ENCODE results near the gene GPRIN3.

GPRIN3 gene

GRCh38 chr4:89283226-89284009 lies 24.2 kb downstream of the GPRIN3 start:
- Histone ChIP-seq H3K4me1 (ENCODE audit: insufficient read depth, low read length, poor library complexity, severe bottlenecking) (no peaks in the 10 kb centered on the region), H3K9me2 (replicated peaks; ENCODE audit: low read depth, low read length) (no peaks in the 10 kb centered on the region), H3K27me3 (ENCODE audit: insufficient read depth, low read length, poor library complexity, severe bottlenecking) (no peaks in the 10 kb centered on the region)

GRCh38 chr4:89279385-89279784 lies 28.2 kb downstream of the GPRIN3 start:
- Histone ChIP-seq H3K9me3 (ENCODE audit: insufficient read depth, low read depth, low read length) (no peaks in the 10 kb centered on the region), H3K9ac (ENCODE audit: low read depth, low read length, poor library complexity, severe bottlenecking) (no peak overlapping the region), H3K4me2 (ENCODE audit: low read depth, low read length, poor library complexity, severe bottlenecking) (no peak overlapping the region), H3K4me3 (ENCODE audit: low read length, poor library complexity, severe bottlenecking) (no peak overlapping the region), H3K4me1 (ENCODE audit: insufficient read depth, low read length, poor library complexity, severe bottlenecking) (no peaks in the 10 kb centered on the region), H3K27me3 (ENCODE audit: insufficient read depth, low read length, poor library complexity, severe bottlenecking) (no peaks in the 10 kb centered on the region), H3F3A (ENCODE audit: low read depth) (no peaks in the 10 kb centered on the region), H3K36me3 (ENCODE audit: insufficient read depth, low read length) (no peaks in the 10 kb centered on the region), H2AFZ (ENCODE audit: low read length) (no peak overlapping the region), H4K20me1 (ENCODE audit: insufficient read depth, low read length, poor library complexity, severe bottlenecking) (no peaks in the 10 kb centered on the region), H3K9me2 (replicated peaks; ENCODE audit: low read depth, low read length) (no peaks in the 10 kb centered on the region), H3K79me2 (ENCODE audit: insufficient read depth, low read length) (no peaks in the 10 kb centered on the region)
- TF ChIP-seq CTCF (conservative IDR thresholded peaks at IDR 0.05; ENCODE audit: low read length) (no peak), EZH2phosphoT487 (IDR thresholded peaks at IDR 0.05; ENCODE audit: borderline replicate concordance) (no peak)

More at GRCh38 chr4:89283226-89284009, 24.2 kb downstream of the GPRIN3 start:
- Histone ChIP-seq H3K4me2 (ENCODE audit: low read depth, low read length, poor library complexity, severe bottlenecking) (no peak overlapping the region), H3K79me2 (ENCODE audit: insufficient read depth, low read length) (no peaks in the 10 kb centered on the region), H3K9me3 (ENCODE audit: insufficient read depth, low read depth, low read length) (no peaks in the 10 kb centered on the region), H3K4me3 (ENCODE audit: low read length, poor library complexity, severe bottlenecking) (no peak overlapping the region), H3F3A (ENCODE audit: low read depth) (no peaks in the 10 kb centered on the region), H3K9ac (ENCODE audit: low read depth, low read length, poor library complexity, severe bottlenecking) (no peak overlapping the region), H4K20me1 (ENCODE audit: insufficient read depth, low read length, poor library complexity, severe bottlenecking) (no peaks in the 10 kb centered on the region), H3K36me3 (ENCODE audit: insufficient read depth, low read length) (no peaks in the 10 kb centered on the region), H2AFZ (ENCODE audit: low read length) (no peak overlapping the region)
- no peak for TF ChIP-seq CTCF (conservative IDR thresholded peaks at IDR 0.05; ENCODE audit: low read length)
- TF ChIP-seq EZH2phosphoT487 (IDR thresholded peaks at IDR 0.05; ENCODE audit: borderline replicate concordance): no peak

GRCh38 chr4:89277412-89277811 lies 30.2 kb downstream of the GPRIN3 start:
- no peaks in the 10 kb centered on the region for H3K9me3 ChIP-seq (ENCODE audit: insufficient read depth, low read depth, low read length)
- H3K4me3 ChIP-seq (ENCODE audit: low read length, poor library complexity, severe bottlenecking): no peak overlapping the region
- H3K4me2 ChIP-seq (ENCODE audit: low read depth, low read length, poor library complexity, severe bottlenecking): no peak overlapping the region
- H3F3A ChIP-seq (ENCODE audit: low read depth): no peaks in the 10 kb centered on the region
- TF ChIP-seq CTCF (conservative IDR thresholded peaks at IDR 0.05; ENCODE audit: low read length) (no peak), EZH2phosphoT487 (IDR thresholded peaks at IDR 0.05; ENCODE audit: borderline replicate concordance) (no peak)
- H3K9ac ChIP-seq (ENCODE audit: low read depth, low read length, poor library complexity, severe bottlenecking): no peak overlapping the region
- H3K9me2 ChIP-seq (replicated peaks; ENCODE audit: low read depth, low read length): no peaks in the 10 kb centered on the region
- H2AFZ ChIP-seq (ENCODE audit: low read length): no peak overlapping the region
- H3K36me3 ChIP-seq (ENCODE audit: insufficient read depth, low read length): no peaks in the 10 kb centered on the region
- H4K20me1 ChIP-seq (ENCODE audit: insufficient read depth, low read length, poor library complexity, severe bottlenecking): no peaks in the 10 kb centered on the region
- H3K79me2 ChIP-seq (ENCODE audit: insufficient read depth, low read length): no peaks in the 10 kb centered on the region
- H3K27me3 ChIP-seq (ENCODE audit: insufficient read depth, low read length, poor library complexity, severe bottlenecking): no peaks in the 10 kb centered on the region
- H3K4me1 ChIP-seq (ENCODE audit: insufficient read depth, low read length, poor library complexity, severe bottlenecking): no peaks in the 10 kb centered on the region

All from Loucy (cell line).